ENCODE data around the gene CCDC82. TPM values are rescaled to one million over a fixed set of nuclear protein-coding genes. Genes with fewer than 3 reads are reported as not detected.
"Not testable (repeated sequence)": the region's sequence is repeated elsewhere in the genome, so short reads cannot be mapped to it uniquely, and the experiment has no call there.

Gene CCDC82
- total RNA-seq = 10 to 100 TPM; 25.0 to 28.3 TPM

GRCh38 chr11:96389720-96390487 is at the start of gene CCDC82, which contains the start of gene JRKL:
TSS of gene CCDC82 (minus strand) at chr11:96389912. CDS start at chr11:96384747, 5,165 bp downstream.
TSS of gene JRKL (plus strand) at chr11:96390013. CDS start at chr11:96390650, 637 bp downstream.
- Mint-ChIP-seq H3K4me1 (peaks cover 56% of the 10 kb centered on the region), H3K9me3 (peaks cover 5% of the 10 kb centered on the region), H3K36me3 (peaks cover 26% of the 10 kb centered on the region), H3K27me3 (no peaks in the 10 kb centered on the region), H3K27ac (peak within 1 kb of the TSS; percentile 96), H3K4me3 (peak within 1 kb of the TSS; percentile 87)
- peak; percentile 97 for DNase-seq

GRCh38 chr11:96432654-96433053 is 42.9 kb upstream of the CCDC82 start:
- H3K4me1 Mint-ChIP-seq, H3K4me3 Mint-ChIP-seq, H3K36me3 Mint-ChIP-seq, H3K27ac Mint-ChIP-seq, H3K9me3 Mint-ChIP-seq, DNase-seq: not testable (repeated sequence)
- peaks cover 53% of the 10 kb centered on the region for H3K27me3 Mint-ChIP-seq

GRCh38 chr11:96430668-96431067 is 41.0 kb upstream of the CCDC82 start:
- peaks cover 4% of the 10 kb centered on the region for H3K9me3 Mint-ChIP-seq
- no peak overlapping the region for H3K27ac Mint-ChIP-seq
- H3K4me1 Mint-ChIP-seq = peaks cover 2% of the 10 kb centered on the region
- no peaks in the 10 kb centered on the region for H3K36me3 Mint-ChIP-seq
- DNase-seq = no peak
- no peak overlapping the region for H3K4me3 Mint-ChIP-seq
- H3K27me3 Mint-ChIP-seq = peaks cover 51% of the 10 kb centered on the region

- Mint-ChIP-seq H3K4me1 (peaks cover 6% of the 10 kb centered on the region), H3K27me3 (peaks cover 46% of the 10 kb centered on the region), H3K36me3 (no peaks in the 10 kb centered on the region), H3K4me3 (no peak overlapping the region), H3K9me3 (no peaks in the 10 kb centered on the region), H3K27ac (no peak overlapping the region)
- DNase-seq = no peak
These were observed 35.0 kb upstream of the CCDC82 start for GRCh38 chr11:96424693-96425092.

GRCh38 chr11:96413408-96413807 is 23.7 kb upstream of the CCDC82 start:
- H3K9me3 Mint-ChIP-seq = no peaks in the 10 kb centered on the region
- H3K36me3 Mint-ChIP-seq = no peaks in the 10 kb centered on the region
- H3K27ac Mint-ChIP-seq = no peak overlapping the region
- no peak for DNase-seq
- peaks cover 1% of the 10 kb centered on the region for H3K4me1 Mint-ChIP-seq
- H3K27me3 Mint-ChIP-seq = peaks cover 45% of the 10 kb centered on the region
- H3K4me3 Mint-ChIP-seq = no peak overlapping the region

GRCh38 chr11:96412761-96413381 is 23.2 kb upstream of the CCDC82 start:
- Mint-ChIP-seq H3K27ac (no peak overlapping the region), H3K36me3 (no peaks in the 10 kb centered on the region), H3K4me3 (no peak overlapping the region), H3K4me1 (peaks cover 1% of the 10 kb centered on the region), H3K9me3 (no peaks in the 10 kb centered on the region), H3K27me3 (peaks cover 40% of the 10 kb centered on the region)
- no peak for DNase-seq

- not testable (repeated sequence) for DNase-seq, H3K9me3 Mint-ChIP-seq, H3K4me3 Mint-ChIP-seq, H3K27ac Mint-ChIP-seq, H3K36me3 Mint-ChIP-seq, H3K4me1 Mint-ChIP-seq
- H3K27me3 Mint-ChIP-seq = peaks cover 33% of the 10 kb centered on the region
These were observed 21.7 kb upstream of the CCDC82 start for GRCh38 chr11:96411412-96411811.

- no peaks in the 10 kb centered on the region for H3K36me3 Mint-ChIP-seq
- peaks cover 6% of the 10 kb centered on the region for H3K27me3 Mint-ChIP-seq
- H3K4me1 Mint-ChIP-seq = peaks cover 7% of the 10 kb centered on the region
- no peak overlapping the region for H3K4me3 Mint-ChIP-seq
- no peak for DNase-seq
- no peaks in the 10 kb centered on the region for H3K9me3 Mint-ChIP-seq
- H3K27ac Mint-ChIP-seq = no peak overlapping the region
These were observed 11.0 kb upstream of the CCDC82 start for GRCh38 chr11:96400697-96401096.

GRCh38 chr11:96397863-96398262 is 8.2 kb upstream of the CCDC82 start:
- Mint-ChIP-seq H3K27me3 (peaks cover 6% of the 10 kb centered on the region), H3K27ac (no peak overlapping the region)

GRCh38 chr11:96396637-96397036 is 6.9 kb upstream of the CCDC82 start:
- H3K27me3 Mint-ChIP-seq = no peaks in the 10 kb centered on the region
- peaks cover 6% of the 10 kb centered on the region for H3K36me3 Mint-ChIP-seq
- peaks cover 20% of the 10 kb centered on the region for H3K4me1 Mint-ChIP-seq
- no peak overlapping the region for H3K27ac Mint-ChIP-seq
- no peak overlapping the region for H3K4me3 Mint-ChIP-seq
- DNase-seq = no peak
- H3K9me3 Mint-ChIP-seq = no peaks in the 10 kb centered on the region

More at GRCh38 chr11:96397863-96398262, 8.2 kb upstream of the CCDC82 start:
- no peak overlapping the region for H3K4me3 Mint-ChIP-seq
- no peaks in the 10 kb centered on the region for H3K36me3 Mint-ChIP-seq
- no peaks in the 10 kb centered on the region for H3K9me3 Mint-ChIP-seq
- DNase-seq = no peak
- peaks cover 13% of the 10 kb centered on the region for H3K4me1 Mint-ChIP-seq

GRCh38 chr11:96394773-96395172 is 5.1 kb upstream of the CCDC82 start:
- Mint-ChIP-seq H3K4me1 (peaks cover 33% of the 10 kb centered on the region), H3K9me3 (peaks cover 5% of the 10 kb centered on the region), H3K4me3 (no peak overlapping the region), H3K27me3 (no peaks in the 10 kb centered on the region), H3K27ac (no peak overlapping the region), H3K36me3 (peaks cover 22% of the 10 kb centered on the region)
- DNase-seq = no peak

GRCh38 chr11:96393753-96394348 is 4.1 kb upstream of the CCDC82 start:
- peaks cover 22% of the 10 kb centered on the region for H3K36me3 Mint-ChIP-seq
- no peak for DNase-seq
- H3K4me1 Mint-ChIP-seq = peaks cover 34% of the 10 kb centered on the region
- H3K27ac Mint-ChIP-seq = no peak overlapping the region
- H3K9me3 Mint-ChIP-seq = peaks cover 5% of the 10 kb centered on the region
- H3K4me3 Mint-ChIP-seq = no peak overlapping the region
- H3K27me3 Mint-ChIP-seq = no peaks in the 10 kb centered on the region

GRCh38 chr11:96391698-96392307 is 2.1 kb upstream of the CCDC82 start:
- peak overlapping the region; percentile 87 for H3K4me3 Mint-ChIP-seq
- peaks cover 49% of the 10 kb centered on the region for H3K4me1 Mint-ChIP-seq
- H3K27ac Mint-ChIP-seq = no peak overlapping the region
- no peaks in the 10 kb centered on the region for H3K27me3 Mint-ChIP-seq
- H3K9me3 Mint-ChIP-seq = peaks cover 5% of the 10 kb centered on the region
- H3K36me3 Mint-ChIP-seq = peaks cover 22% of the 10 kb centered on the region
- no peak for DNase-seq

GRCh38 chr11:96390488-96390792 is 728 bp upstream of the CCDC82 start:
- Mint-ChIP-seq H3K4me1 (peaks cover 52% of the 10 kb centered on the region), H3K36me3 (peaks cover 22% of the 10 kb centered on the region), H3K9me3 (peaks cover 5% of the 10 kb centered on the region), H3K27me3 (no peaks in the 10 kb centered on the region), H3K4me3 (peak overlapping the region; percentile 87), H3K27ac (peak overlapping the region; percentile 96)
- DNase-seq = no peak
